Adrenal gland (tissue), 12 donors: ENCODE data around the gene DLGAP1. TPM values are rescaled to one million over a fixed set of nuclear protein-coding genes. Genes with fewer than 3 reads are reported as not detected.

Source experiments
- DNase-seq, 7 donors: peaks; one replicate each; pipeline ENCODE4 v3.0.0-alpha.2; 2019 to 2020
- H3K27ac ChIP-seq, 5 donors: fragments of 200-600 bp; sonication (generic) in 4 of 5; 1 replicate in 3 of 5; 2 replicates in 2 of 5; pipeline versions ENCODE4 v1.5.1 to v1.8.0; 2016 to 2020; ENCODE audit warnings: mild to moderate bottlenecking in 1 of 5
- H3K27me3 ChIP-seq: fragments of 200-600 bp; 2 replicates; pipeline ENCODE4 v1.8.0; 2021
- H3K36me3 ChIP-seq, 2 donors: fragments of 200-600 bp; replicated peaks in 1 of 2; 1 replicate in 1 of 2; 2 replicates in 1 of 2; pipeline versions ENCODE4 v1.5.1 to v1.8.0; 2018 to 2022
- H3K4me1 ChIP-seq, 2 donors: fragments of 200-600 bp; replicated peaks in 1 of 2; 1 replicate in 1 of 2; 2 replicates in 1 of 2; pipeline versions ENCODE4 v1.5.1 to v1.8.0; 2018 to 2021
- H3K4me3 ChIP-seq, 4 donors: fragments of 200-600 bp; sonication (generic) in 3 of 4; one replicate each; pipeline ENCODE4 v1.5.1; 2016 to 2018
- H3K9me3 ChIP-seq, 3 donors: fragments of 200-600 bp; sonication (generic) in 1 of 3; replicated peaks in 1 of 3; 1 replicate in 2 of 3; 2 replicates in 1 of 3; pipeline versions ENCODE4 v1.5.1 to v1.8.0; 2016 to 2021
- CTCF ChIP-seq, 6 experiments: fragments of 450-650 bp in 4 of 6; fragments of 200-600 bp in 2 of 6; sonication (generic) in 1 of 6; IDR thresholded peaks; 1 replicate in 5 of 6; 2 replicates in 1 of 6; pipeline versions ENCODE4 v1.5.1 to v1.8.0; 2016 to 2021; ENCODE audit warnings: antibody characterized with exemption in 6 of 6, mild to moderate bottlenecking in 2 of 6, moderate library complexity in 1 of 6
- POLR2A ChIP-seq, 2 donors: fragments of 450-650 bp; IDR thresholded peaks; one replicate each; pipeline ENCODE4 v1.6.1; 2017; ENCODE audit warnings: antibody characterized with exemption in 2 of 2, mild to moderate bottlenecking in 2 of 2, moderate library complexity in 1 of 2
- WGBS, 4 donors: extraction: QIAGEN DNeasy Blood & Tissue Kit in 2 of 4; methylation state at CpG; one replicate each; pipeline versions ENCODE4 v1.1.5 to v1.1.7; 2013 to 2017; 5-methylcytosine and 5-hydroxymethylcytosine counted together
- intact Hi-C, 2 donors: fragments of 100-400 bp; cut with DNase I; formaldehyde crosslinking; loops; one replicate each; pipeline versions ENCODE4 v1.14.1 to v1.15.0; 2022 to 2023
- polyA plus RNA-seq, 3 donors: library from polyadenylated mRNA; stranded (reverse); fragments of 200-250 nt in 2 of 3; fragments of 350-450 nt in 1 of 3; fragmentation: Illumina TruSeq in 1 of 3; extraction: RNeasy Lipid Tissue Mini Kit (QIAGEN cat#74804) in 1 of 3; gene quantifications; one replicate each; pipeline ENCODE4 v1.2.3, GENCODE V29; 2013 to 2014
- total RNA-seq, 9 donors: library from RNA; depleted of rRNA in 4 of 9; stranded (reverse); fragments of >200 nt in 4 of 9; fragments of 120-200 nt in 1 of 9; fragmentation: NEBNext Ultra II Directional in 1 of 9; extraction: Animal tissue kit (Norgen Biotek cat#: 25700) in 1 of 9; gene quantifications; one replicate each; pipeline versions ENCODE4 v1.1.0 to v1.2.4, GENCODE V29; 2013 to 2023
- donor health status: healthy with polysubstance abuse.
- donor health status: Bipolar disorder and iron deficiency.
- donor health status: DM: yes; HTN: yes; CAD: no.
- donor health status: DM: no; HTN: no; CAD: no.
- donor health status: DM: no; HTN: no; CAD: no.
- donor health status: DM: yes; HTN: yes; CAD: no.

The DLGAP1 gene
- total and polyA plus RNA-seq, 12 donors: 1.7 to 30.9 (median 12.9) TPM

- DNase-seq: peak; percentile 77 to 94 (median 87)
- intact Hi-C loops: loop anchor here (5.0 to 10.0 kb wide), 4 partner anchors 71 to 384 kb away; partner anchors contain the start of gene TGIF1 (in 1 of the 2)
- WGBS, 4 donors: 12 to 17% (median 15%) methylated on average over 20 of the region's 20 CpGs
- Histone ChIP-seq H3K36me3 (no peaks in the 10 kb centered on the region), H3K27ac (peak overlapping the region; percentile 33 to 85 (median 71)), H3K4me1 (peaks cover 7 to 13% of the 10 kb centered on the region in 2 donors), H3K27me3 (no peaks in the 10 kb centered on the region), H3K4me3 (peak overlapping the region in 1 of 4 donors; percentile 14), H3K9me3 (no peaks in the 10 kb centered on the region)
- TF ChIP-seq POLR2A (IDR thresholded peaks at IDR 0.05) (peak in 1 of 2 donors; percentile 22), CTCF (IDR thresholded peaks at IDR 0.05) (peak; percentile 90 to 98 (median 98))
Observed at GRCh38 chr18:3665780-3666525, 789.2 kb downstream of the DLGAP1 start.

DNA sequence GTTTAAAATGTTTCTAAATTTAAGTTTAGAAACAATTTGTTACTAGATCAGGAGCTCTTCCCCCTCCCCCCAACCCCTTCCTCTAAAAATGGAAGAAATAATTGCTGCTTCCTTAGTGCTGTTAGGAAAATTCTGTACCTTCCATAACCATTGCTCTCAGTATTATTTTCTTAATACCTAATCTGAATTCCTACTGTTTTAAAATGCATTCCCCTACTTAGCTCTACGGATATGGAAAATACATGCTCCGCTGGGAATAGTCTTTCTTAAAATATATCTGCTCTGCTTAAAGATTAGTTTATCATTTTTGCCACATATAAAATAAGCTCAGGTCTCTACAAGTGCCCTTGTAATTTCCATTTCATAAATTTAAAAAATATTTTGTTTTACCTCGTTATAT, 789.9 kb downstream of the DLGAP1 start:
- Histone ChIP-seq H3K27me3 (no peaks in the 10 kb centered on the region), H3K4me3 (no peak overlapping the region), H3K9me3 (no peaks in the 10 kb centered on the region), H3K4me1 (peaks cover 7 to 18% of the 10 kb centered on the region in 2 donors), H3K27ac (peak overlapping the region in 2 of 5 donors; percentile 71 to 73), H3K36me3 (no peaks in the 10 kb centered on the region)
- WGBS, 4 donors: 86 to 92% (median 87%) methylated on average over 3 of the region's 3 CpGs
- no peak for TF ChIP-seq POLR2A (IDR thresholded peaks at IDR 0.05)
- no peak for TF ChIP-seq CTCF (IDR thresholded peaks at IDR 0.05)
- no peak for DNase-seq
- intact Hi-C loops: loop anchor here (5.0 to 10.0 kb wide), 4 partner anchors 70 to 383 kb away; partner anchors contain the start of gene TGIF1 (in 1 of the 2)

GRCh38 chr18:3664563-3665178, 790.4 kb downstream of the DLGAP1 start:
- intact Hi-C loops: loop anchor here (5.0 to 10.0 kb wide), 4 partner anchors 70 to 382 kb away; partner anchors contain the start of gene TGIF1 (in 1 of the 2)
- Histone ChIP-seq H3K4me3 (no peak overlapping the region), H3K27me3 (no peaks in the 10 kb centered on the region), H3K27ac (peak overlapping the region in 1 of 5 donors; percentile 71), H3K4me1 (peaks cover 7 to 22% of the 10 kb centered on the region in 2 donors), H3K36me3 (no peaks in the 10 kb centered on the region), H3K9me3 (no peaks in the 10 kb centered on the region)
- TF ChIP-seq CTCF (IDR thresholded peaks at IDR 0.05) (peak in 1 of 6 experiments; percentile 6), POLR2A (IDR thresholded peaks at IDR 0.05) (no peak)
- DNase-seq: no peak
- 77 to 83% (median 81%) methylated on average over 6 of the region's 6 CpGs for WGBS, 4 donors

- Histone ChIP-seq H3K4me1 (peaks cover 7 to 22% of the 10 kb centered on the region in 2 donors), H3K27ac (no peak overlapping the region), H3K36me3 (no peaks in the 10 kb centered on the region), H3K9me3 (no peaks in the 10 kb centered on the region), H3K27me3 (no peaks in the 10 kb centered on the region), H3K4me3 (no peak overlapping the region)
- WGBS, 4 donors: 82 to 88% (median 86%) methylated on average over 2 of the region's 2 CpGs
- DNase-seq: no peak
- intact Hi-C loops: loop anchor here (10.0 kb wide), 2 partner anchors 69 to 209 kb away; partner anchors contain the start of gene TGIF1 (in 1 of the 2)
- no peak for TF ChIP-seq POLR2A (IDR thresholded peaks at IDR 0.05)
- TF ChIP-seq CTCF (IDR thresholded peaks at IDR 0.05): no peak
Observed at GRCh38 chr18:3663870-3664512, 791.1 kb downstream of the DLGAP1 start.
